Measurements from ENCODE around the gene ZNF207.

GRCh38 chr17:32330147-32330546 is 19.8 kb upstream of the ZNF207 start:
- TF ChIP-seq, protein P1, sequence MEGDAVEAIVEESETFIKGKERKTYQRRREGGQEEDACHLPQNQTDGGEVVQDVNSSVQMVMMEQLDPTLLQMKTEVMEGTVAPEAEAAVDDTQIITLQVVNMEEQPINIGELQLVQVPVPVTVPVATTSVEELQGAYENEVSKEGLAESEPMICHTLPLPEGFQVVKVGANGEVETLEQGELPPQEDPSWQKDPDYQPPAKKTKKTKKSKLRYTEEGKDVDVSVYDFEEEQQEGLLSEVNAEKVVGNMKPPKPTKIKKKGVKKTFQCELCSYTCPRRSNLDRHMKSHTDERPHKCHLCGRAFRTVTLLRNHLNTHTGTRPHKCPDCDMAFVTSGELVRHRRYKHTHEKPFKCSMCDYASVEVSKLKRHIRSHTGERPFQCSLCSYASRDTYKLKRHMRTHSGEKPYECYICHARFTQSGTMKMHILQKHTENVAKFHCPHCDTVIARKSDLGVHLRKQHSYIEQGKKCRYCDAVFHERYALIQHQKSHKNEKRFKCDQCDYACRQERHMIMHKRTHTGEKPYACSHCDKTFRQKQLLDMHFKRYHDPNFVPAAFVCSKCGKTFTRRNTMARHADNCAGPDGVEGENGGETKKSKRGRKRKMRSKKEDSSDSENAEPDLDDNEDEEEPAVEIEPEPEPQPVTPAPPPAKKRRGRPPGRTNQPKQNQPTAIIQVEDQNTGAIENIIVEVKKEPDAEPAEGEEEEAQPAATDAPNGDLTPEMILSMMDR (IDR thresholded peaks at IDR 0.05; ENCODE audit: low read length), result no peak
- no peak for TF ChIP-seq EZH2 (optimal IDR thresholded peaks at IDR 0.05; ENCODE audit: low read depth, low read length)

Measured in MM.1S (cell line).